NCI-H1092 (cell line): ENCODE results near the gene CNBP.
"Not testable (repeated sequence)": the region's sequence is repeated elsewhere in the genome, so short reads cannot be mapped to it uniquely, and the experiment has no call there.

Experiments used
- DNase-seq: peaks from one replicate; lab custom pipeline; 2025; lab: John Stamatoyannopoulos, UW

CNBP gene

GRCh38 chr3:129183569-129184395 is at the start of gene CNBP:
Gene CNBP (minus strand): TSS chr3:129183896. CDS start chr3:129171757, 12,139 bp downstream.
- DNase-seq = peak; percentile 92

- no peak for DNase-seq
Observed at GRCh38 chr3:129231331-129232119, 47.8 kb upstream of the CNBP start.

GRCh38 chr3:129230311-129231019 is 46.8 kb upstream of the CNBP start:
- DNase-seq = no peak

- DNase-seq = no peak
Observed at GRCh38 chr3:129228891-129229585, 45.3 kb upstream of the CNBP start.

- no peak for DNase-seq
Observed at GRCh38 chr3:129226374-129226773, 42.7 kb upstream of the CNBP start.

GRCh38 chr3:129224984-129225393 is 41.3 kb upstream of the CNBP start:
- peak; percentile 6 for DNase-seq

GRCh38 chr3:129224387-129224786 is 40.7 kb upstream of the CNBP start:
- not testable (repeated sequence) for DNase-seq

- no peak for DNase-seq
Observed at GRCh38 chr3:129218742-129219141, 35.0 kb upstream of the CNBP start.

- no peak for DNase-seq
Observed at GRCh38 chr3:129213238-129213637, 29.5 kb upstream of the CNBP start.

- peak; percentile 49 for DNase-seq
Observed at GRCh38 chr3:129211772-129212171, 28.1 kb upstream of the CNBP start.

- DNase-seq = no peak
Observed at GRCh38 chr3:129211345-129211744, 27.6 kb upstream of the CNBP start.

GRCh38 chr3:129207479-129207878 is 23.8 kb upstream of the CNBP start:
- no peak for DNase-seq

GRCh38 chr3:129205109-129205832 is 21.6 kb upstream of the CNBP start:
- no peak for DNase-seq

- DNase-seq = no peak
Observed at GRCh38 chr3:129204473-129204872, 20.8 kb upstream of the CNBP start.

GRCh38 chr3:129199366-129199765 is 15.7 kb upstream of the CNBP start:
- no peak for DNase-seq

GRCh38 chr3:129197321-129197720 is 13.6 kb upstream of the CNBP start:
- DNase-seq = no peak

GRCh38 chr3:129196601-129197000 is 12.9 kb upstream of the CNBP start:
- DNase-seq = no peak

GRCh38 chr3:129195731-129196256 is 12.1 kb upstream of the CNBP start:
- no peak for DNase-seq

GRCh38 chr3:129189793-129190192 is 6.1 kb upstream of the CNBP start:
- DNase-seq = not testable (repeated sequence)

GRCh38 chr3:129187857-129188256 is 4.2 kb upstream of the CNBP start:
- no peak for DNase-seq

GRCh38 chr3:129185783-129186182 is 2.1 kb upstream of the CNBP start:
- no peak for DNase-seq
